OCI-LY7 (cell line): ENCODE results near the gene CNTNAP3B.
"Not testable (repeated sequence)": the region's sequence is repeated elsewhere in the genome, so short reads cannot be mapped to it uniquely, and the experiment has no call there.

ENCODE experiments used
- EZH2phosphoT487 ChIP-seq: fragments of 200-600 bp; sonication (generic); IDR thresholded peaks from 2 replicates; pipeline ENCODE4 v1.6.1; 2018; ENCODE audit warnings: low read depth, borderline replicate concordance, mild to moderate bottlenecking, mixed run types, antibody characterized with exemption, low read length, moderate library complexity, mixed read lengths
- TF ChIP-seq, protein P1 (sequence below): fragments of 200-600 bp; sonication (generic); conservative IDR thresholded peaks from 2 replicates; pipeline ENCODE4 v1.5.1; 2014; ENCODE audit warnings: mild to moderate bottlenecking, antibody characterized with exemption, low read length, moderate library complexity, mixed read lengths

- TF ChIP-seq EZH2phosphoT487, result not testable (repeated sequence)
- TF ChIP-seq, protein P1, sequence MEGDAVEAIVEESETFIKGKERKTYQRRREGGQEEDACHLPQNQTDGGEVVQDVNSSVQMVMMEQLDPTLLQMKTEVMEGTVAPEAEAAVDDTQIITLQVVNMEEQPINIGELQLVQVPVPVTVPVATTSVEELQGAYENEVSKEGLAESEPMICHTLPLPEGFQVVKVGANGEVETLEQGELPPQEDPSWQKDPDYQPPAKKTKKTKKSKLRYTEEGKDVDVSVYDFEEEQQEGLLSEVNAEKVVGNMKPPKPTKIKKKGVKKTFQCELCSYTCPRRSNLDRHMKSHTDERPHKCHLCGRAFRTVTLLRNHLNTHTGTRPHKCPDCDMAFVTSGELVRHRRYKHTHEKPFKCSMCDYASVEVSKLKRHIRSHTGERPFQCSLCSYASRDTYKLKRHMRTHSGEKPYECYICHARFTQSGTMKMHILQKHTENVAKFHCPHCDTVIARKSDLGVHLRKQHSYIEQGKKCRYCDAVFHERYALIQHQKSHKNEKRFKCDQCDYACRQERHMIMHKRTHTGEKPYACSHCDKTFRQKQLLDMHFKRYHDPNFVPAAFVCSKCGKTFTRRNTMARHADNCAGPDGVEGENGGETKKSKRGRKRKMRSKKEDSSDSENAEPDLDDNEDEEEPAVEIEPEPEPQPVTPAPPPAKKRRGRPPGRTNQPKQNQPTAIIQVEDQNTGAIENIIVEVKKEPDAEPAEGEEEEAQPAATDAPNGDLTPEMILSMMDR, result not testable (repeated sequence)
These were observed 151.1 kb downstream of the CNTNAP3B start for GRCh38 chr9:41977965-41978600.
